Caco-2 (cell line): Measurements from ENCODE around the gene HNRNPM. TPM values are rescaled to one million over a fixed set of nuclear protein-coding genes. Genes with fewer than 3 reads are reported as not detected.
A peak's percentile ranks its signal among the peaks of the same experiment; 100 is the strongest.

Source experiments
- BruUV-seq: library from RNA; stranded (reverse); fragments of 400-500 nt; replicated peaks from 2 replicates; lab custom pipeline; 2021; lab: Mats Ljungman, UMichigan
- CTCF ChIA-PET: fragments of 300-600 bp; sonication (Branson Sonifier 250); formaldehyde crosslinking; loops from one replicate; lab custom pipeline; 2022; ENCODE audit warnings: antibody characterized with exemption; lab: Charles Lee
- POLR2A ChIA-PET: fragments of 300-600 bp; sonication (Branson Sonifier 250); formaldehyde crosslinking; loops from one replicate; lab custom pipeline; 2022; ENCODE audit warnings: antibody characterized with exemption; lab: Charles Lee
- DNase-seq, 2 experiments: peaks; one replicate each; pipeline versions ENCODE4 v3.0.0 to v3.0.0-alpha.2; 2020 to 2022
- H3K27me3 ChIP-seq: replicated peaks from 2 replicates; pipeline ENCODE4 v1.6.0; 2011; ENCODE audit warnings: low read length; ENCODE audit not compliant: control insufficient read depth, insufficient read depth
- H3K36me3 ChIP-seq: 2 replicates; pipeline ENCODE4 v1.5.1; 2011; ENCODE audit warnings: low read length; ENCODE audit not compliant: control insufficient read depth, insufficient read depth
- H3K4me1 ChIP-seq: fragments of 250-450 bp; sonication (Bioruptor Pico); 2 replicates; pipeline ENCODE4 v1.5.1; 2020; ENCODE audit warnings: mild to moderate bottlenecking
- H3K4me3 ChIP-seq: 2 replicates; pipeline ENCODE4 v1.5.1; 2011; ENCODE audit warnings: low read depth, mild to moderate bottlenecking, control low read depth, low read length
- H3K9me3 ChIP-seq: fragments of 250-450 bp; sonication (Bioruptor Pico); 2 replicates; pipeline ENCODE4 v1.5.1; 2020; ENCODE audit warnings: mild to moderate bottlenecking, moderate library complexity
- H3K27ac Mint-ChIP-seq: one replicate; pipeline ENCODE4 v1.8.0; 2022; ENCODE audit warnings: mixed read lengths; ENCODE audit not compliant: unreplicated experiment
- H3K27me3 Mint-ChIP-seq: one replicate; pipeline ENCODE4 v1.8.0; 2022; ENCODE audit warnings: mixed read lengths; ENCODE audit not compliant: insufficient read depth, unreplicated experiment
- H3K36me3 Mint-ChIP-seq: one replicate; pipeline ENCODE4 v1.8.0; 2022; ENCODE audit warnings: mild to moderate bottlenecking, mixed read lengths; ENCODE audit not compliant: insufficient read depth, unreplicated experiment
- H3K4me1 Mint-ChIP-seq: one replicate; pipeline ENCODE4 v1.8.0; 2022; ENCODE audit warnings: low read depth, mixed read lengths; ENCODE audit not compliant: unreplicated experiment
- H3K4me3 Mint-ChIP-seq: one replicate; pipeline ENCODE4 v1.8.0; 2022; ENCODE audit warnings: mild to moderate bottlenecking, moderate library complexity, mixed read lengths; ENCODE audit not compliant: unreplicated experiment
- H3K9me3 Mint-ChIP-seq: one replicate; pipeline ENCODE4 v1.8.0; 2022; ENCODE audit warnings: mixed read lengths; ENCODE audit not compliant: unreplicated experiment
- intact Hi-C: fragments of 100-400 bp; cut with micrococcal nuclease; formaldehyde crosslinking; loops from one replicate; pipeline ENCODE4 v1.10.0; 2022; ENCODE audit not compliant: unreplicated experiment
- total RNA-seq: library from RNA; stranded (reverse); gene quantifications from 2 replicates; pipeline ENCODE4 v1.2.3, GENCODE V29; 2022
- TF ChIP-seq, protein P1 (sequence below), 2 experiments: fragments of 200-600 bp in 1 of 2; IDR thresholded peaks; 1 replicate in 1 of 2; 2 replicates in 1 of 2; pipeline versions ENCODE4 v1.5.1 to v1.8.0; 2011 to 2022; ENCODE audit warnings: antibody characterized with exemption in 1 of 2, control low read depth in 1 of 2, inconsistent platforms in 1 of 2, low read depth in 1 of 2, low read length in 1 of 2, mild to moderate bottlenecking in 1 of 2, moderate library complexity in 1 of 2; ENCODE audit not compliant: insufficient read depth in 1 of 2, severe bottlenecking in 1 of 2, unreplicated experiment in 1 of 2

The HNRNPM gene
- total RNA-seq, 1 experiment from 2014 or later: 271 TPM

GRCh38 chr19:8532225-8532624 is 87.5 kb downstream of the HNRNPM start:
- no peak overlapping the region for H3K4me3 ChIP-seq
- ChIA-PET POLR2A (no interaction called here), CTCF (no interaction called here)
- Mint-ChIP-seq H3K27me3 (no peaks in the 10 kb centered on the region), H3K4me1 (peaks cover 11% of the 10 kb centered on the region), H3K36me3 (no peaks in the 10 kb centered on the region), H3K9me3 (no peaks in the 10 kb centered on the region), H3K4me3 (no peak overlapping the region), H3K27ac (peak overlapping the region; percentile 24)
- BruUV-seq: no TSS peak
- DNase-seq: no peak
- H3K4me1 ChIP-seq: peaks cover 6% of the 10 kb centered on the region; the same call in 1 of the 2 replicates
- TF ChIP-seq, protein P1, sequence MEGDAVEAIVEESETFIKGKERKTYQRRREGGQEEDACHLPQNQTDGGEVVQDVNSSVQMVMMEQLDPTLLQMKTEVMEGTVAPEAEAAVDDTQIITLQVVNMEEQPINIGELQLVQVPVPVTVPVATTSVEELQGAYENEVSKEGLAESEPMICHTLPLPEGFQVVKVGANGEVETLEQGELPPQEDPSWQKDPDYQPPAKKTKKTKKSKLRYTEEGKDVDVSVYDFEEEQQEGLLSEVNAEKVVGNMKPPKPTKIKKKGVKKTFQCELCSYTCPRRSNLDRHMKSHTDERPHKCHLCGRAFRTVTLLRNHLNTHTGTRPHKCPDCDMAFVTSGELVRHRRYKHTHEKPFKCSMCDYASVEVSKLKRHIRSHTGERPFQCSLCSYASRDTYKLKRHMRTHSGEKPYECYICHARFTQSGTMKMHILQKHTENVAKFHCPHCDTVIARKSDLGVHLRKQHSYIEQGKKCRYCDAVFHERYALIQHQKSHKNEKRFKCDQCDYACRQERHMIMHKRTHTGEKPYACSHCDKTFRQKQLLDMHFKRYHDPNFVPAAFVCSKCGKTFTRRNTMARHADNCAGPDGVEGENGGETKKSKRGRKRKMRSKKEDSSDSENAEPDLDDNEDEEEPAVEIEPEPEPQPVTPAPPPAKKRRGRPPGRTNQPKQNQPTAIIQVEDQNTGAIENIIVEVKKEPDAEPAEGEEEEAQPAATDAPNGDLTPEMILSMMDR (IDR thresholded peaks at IDR 0.05; ENCODE audit: insufficient read depth in 1 of 2, low read depth in 1 of 2, low read length in 1 of 2, severe bottlenecking in 1 of 2, unreplicated experiment in 1 of 2): no peak
- intact Hi-C loops: no loop called here
- no peaks in the 10 kb centered on the region; the same call in 1 of the 2 replicates for H3K36me3 ChIP-seq
- H3K9me3 ChIP-seq: no peaks in the 10 kb centered on the region
- H3K27me3 ChIP-seq: no peaks in the 10 kb centered on the region

DNA sequence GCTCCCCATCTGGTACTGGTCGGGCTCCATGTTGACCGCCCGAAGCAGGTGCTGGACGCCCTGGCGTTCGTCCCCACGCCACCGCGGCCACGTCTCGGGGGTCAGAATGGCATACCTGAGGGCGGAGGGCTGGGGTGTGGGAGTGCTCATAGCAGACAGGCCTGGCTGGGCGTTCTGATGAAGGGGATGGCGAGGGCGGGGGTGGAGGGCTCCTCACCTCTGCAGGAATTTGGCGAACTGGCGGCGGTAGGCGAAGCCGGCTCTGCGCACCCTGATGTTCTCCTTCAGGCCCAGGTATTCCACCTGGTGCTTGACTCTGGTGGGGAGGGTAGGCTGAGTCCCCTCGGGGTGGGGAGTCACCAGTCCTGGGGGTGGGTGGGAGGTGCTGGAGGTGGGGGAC is 91.5 kb downstream of the HNRNPM start:
- peaks cover 11% of the 10 kb centered on the region for H3K4me1 Mint-ChIP-seq
- DNase-seq: no peak
- BruUV-seq: no TSS peak
- intact Hi-C loops: no loop called here
- ChIA-PET CTCF (no interaction called here), POLR2A (no interaction called here)
- Histone ChIP-seq H3K9me3 (no peaks in the 10 kb centered on the region), H3K36me3 (no peaks in the 10 kb centered on the region), H3K4me3 (no peak overlapping the region), H3K4me1 (peaks cover 6% of the 10 kb centered on the region; the same call in 1 of the 2 replicates), H3K27me3 (no peaks in the 10 kb centered on the region)
- H3K36me3 Mint-ChIP-seq: no peaks in the 10 kb centered on the region
- TF ChIP-seq, protein P1 (IDR thresholded peaks at IDR 0.05; ENCODE audit: insufficient read depth in 1 of 2, low read depth in 1 of 2, low read length in 1 of 2, severe bottlenecking in 1 of 2, unreplicated experiment in 1 of 2): no peak
- H3K27me3 Mint-ChIP-seq: no peaks in the 10 kb centered on the region
- H3K27ac Mint-ChIP-seq: no peak overlapping the region
- no peaks in the 10 kb centered on the region for H3K9me3 Mint-ChIP-seq
- no peak overlapping the region for H3K4me3 Mint-ChIP-seq

GRCh38 chr19:8537099-8537498 is 92.3 kb downstream of the HNRNPM start:
- CTCF ChIA-PET: no interaction called here
- H3K36me3 Mint-ChIP-seq: no peaks in the 10 kb centered on the region
- H3K27me3 Mint-ChIP-seq: no peaks in the 10 kb centered on the region
- TF ChIP-seq, protein P1 (IDR thresholded peaks at IDR 0.05; ENCODE audit: insufficient read depth in 1 of 2, low read depth in 1 of 2, low read length in 1 of 2, severe bottlenecking in 1 of 2, unreplicated experiment in 1 of 2): no peak
- no peaks in the 10 kb centered on the region for H3K9me3 ChIP-seq
- no peaks in the 10 kb centered on the region for H3K36me3 ChIP-seq
- H3K4me1 ChIP-seq: no peaks in the 10 kb centered on the region
- peaks cover 7% of the 10 kb centered on the region for H3K4me1 Mint-ChIP-seq
- H3K9me3 Mint-ChIP-seq: no peaks in the 10 kb centered on the region
- no peaks in the 10 kb centered on the region for H3K27me3 ChIP-seq
- no peak overlapping the region for H3K4me3 Mint-ChIP-seq
- H3K27ac Mint-ChIP-seq: no peak overlapping the region
- POLR2A ChIA-PET: no interaction called here
- no TSS peak for BruUV-seq
- no peak overlapping the region for H3K4me3 ChIP-seq
- no peak for DNase-seq
- intact Hi-C loops: no loop called here

Other genes starting within 250 kb of the HNRNPM start
- 56.8 and 66.9 TPM in 2 replicates for gene CERS4, start 235.6 kb upstream of the HNRNPM start, total RNA-seq
- 81.0 and 87.7 TPM in 2 replicates for gene CD320, start 136.6 kb upstream of the HNRNPM start, total RNA-seq
- 43.7 and 50.2 TPM in 2 replicates for gene NDUFA7, start 123.6 kb upstream of the HNRNPM start, total RNA-seq
- gene RPS28, start 123.5 kb upstream of the HNRNPM start, total RNA-seq: 1,515 and 1,601 TPM in 2 replicates
- gene KANK3, start 101.7 kb upstream of the HNRNPM start, total RNA-seq: 1.1 TPM in 2 replicates
- 0.63 and 1.2 TPM in 2 replicates for gene ANGPTL4, start 80.8 kb upstream of the HNRNPM start, total RNA-seq
- gene RAB11B, start 54.6 kb upstream of the HNRNPM start, total RNA-seq: 86.3 and 91.3 TPM in 2 replicates
- 13.8 and 15.2 TPM in 2 replicates for gene MARCHF2, start 31.7 kb upstream of the HNRNPM start, total RNA-seq
- 0.26 TPM in 1 of 2 replicates, not detected in the other for gene PRAM1, start 57.7 kb downstream of the HNRNPM start, total RNA-seq
- 17.2 and 25.0 TPM in 2 replicates for gene ZNF414, start 69.2 kb downstream of the HNRNPM start, total RNA-seq
- 0.23 and 0.25 TPM in 2 replicates for gene MYO1F, start 132.5 kb downstream of the HNRNPM start, total RNA-seq
- 0.44 and 0.77 TPM in 2 replicates for gene ADAMTS10, start 165.7 kb downstream of the HNRNPM start, total RNA-seq
- not detected in 2 replicates for gene NFILZ, start 185.7 kb downstream of the HNRNPM start, total RNA-seq